Upper lobe of right lung (tissue), 1 donor: Measurements from ENCODE around the gene LMO7. TPM values are rescaled to one million over a fixed set of nuclear protein-coding genes. Genes with fewer than 3 reads are reported as not detected.

ENCODE experiments used
- ATAC-seq: fragments of 200-7000 bp; cut with Tn5 transposase; one replicate; pipeline ENCODE4 v1.9.1; 2020; ENCODE audit warnings: mild to moderate bottlenecking, moderate library complexity
- DNase-seq: peaks from one replicate; pipeline ENCODE4 v3.0.0-alpha.2; 2020
- H3K27ac ChIP-seq: fragments of 200-600 bp; one replicate; pipeline ENCODE4 v1.8.0; 2022
- H3K27me3 ChIP-seq: fragments of 200-600 bp; one replicate; pipeline ENCODE4 v1.8.0; 2022; ENCODE audit warnings: mild to moderate bottlenecking
- H3K36me3 ChIP-seq: fragments of 200-600 bp; one replicate; pipeline ENCODE4 v1.8.0; 2022
- H3K4me1 ChIP-seq: fragments of 200-600 bp; one replicate; pipeline ENCODE4 v1.8.0; 2022
- H3K4me3 ChIP-seq: fragments of 200-600 bp; one replicate; pipeline ENCODE4 v1.8.0; 2022; ENCODE audit warnings: mild to moderate bottlenecking
- H3K9me3 ChIP-seq: fragments of 200-600 bp; one replicate; pipeline ENCODE4 v1.8.0; 2022
- intact Hi-C: fragments of 100-400 bp; cut with DNase I; formaldehyde crosslinking; loops from one replicate; pipeline ENCODE4 v1.11.0; 2022
- total RNA-seq: library from RNA; stranded (reverse); fragmentation: NEBNext Ultra II Directional; extraction: Animal tissue kit (Norgen Biotek cat#: 25700); gene quantifications from one replicate; pipeline ENCODE4 v1.2.1, GENCODE V29; 2021
- TF ChIP-seq, protein P1 (sequence below): fragments of 200-600 bp; IDR thresholded peaks from one replicate; pipeline ENCODE4 v1.8.0; 2022; ENCODE audit warnings: antibody characterized with exemption
- donor health status: DM: no; HTN: yes; CAD: no; lungs with severe emphysema.

Gene LMO7
- total RNA-seq, 1 donor from 2014 or later, result 549 TPM

DNA sequence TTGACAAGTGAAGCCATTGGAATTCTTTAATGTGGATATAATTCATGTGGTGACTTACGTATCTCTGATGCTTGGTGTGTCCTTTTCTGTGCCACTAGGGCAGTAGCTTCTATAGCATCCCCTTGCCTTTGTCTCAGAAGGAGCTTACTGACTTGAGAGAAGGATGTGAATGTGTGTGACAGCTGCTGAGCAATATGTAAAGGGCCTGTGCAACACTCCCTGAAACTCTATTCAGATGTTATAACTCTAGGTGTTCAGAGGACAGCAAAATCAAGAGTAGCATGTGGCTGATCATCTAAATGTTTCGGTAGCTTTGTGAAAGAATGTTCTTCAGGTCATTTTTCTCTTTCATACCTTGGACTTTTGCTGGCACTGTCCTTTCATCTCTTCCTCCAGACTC, 189.5 kb downstream of the LMO7 start:
- ATAC-seq (no peak), DNase-seq (no peak)
- Histone ChIP-seq H3K4me3 (no peak overlapping the region), H3K4me1 (no peaks in the 10 kb centered on the region), H3K27ac (no peak overlapping the region), H3K27me3 (no peaks in the 10 kb centered on the region), H3K36me3 (peaks cover 29% of the 10 kb centered on the region), H3K9me3 (no peaks in the 10 kb centered on the region)
- intact Hi-C loops, result loop anchor here (2.0 kb wide), 1 partner anchor 25 kb away; no protein-coding TSS in a partner anchor
- TF ChIP-seq, protein P1, sequence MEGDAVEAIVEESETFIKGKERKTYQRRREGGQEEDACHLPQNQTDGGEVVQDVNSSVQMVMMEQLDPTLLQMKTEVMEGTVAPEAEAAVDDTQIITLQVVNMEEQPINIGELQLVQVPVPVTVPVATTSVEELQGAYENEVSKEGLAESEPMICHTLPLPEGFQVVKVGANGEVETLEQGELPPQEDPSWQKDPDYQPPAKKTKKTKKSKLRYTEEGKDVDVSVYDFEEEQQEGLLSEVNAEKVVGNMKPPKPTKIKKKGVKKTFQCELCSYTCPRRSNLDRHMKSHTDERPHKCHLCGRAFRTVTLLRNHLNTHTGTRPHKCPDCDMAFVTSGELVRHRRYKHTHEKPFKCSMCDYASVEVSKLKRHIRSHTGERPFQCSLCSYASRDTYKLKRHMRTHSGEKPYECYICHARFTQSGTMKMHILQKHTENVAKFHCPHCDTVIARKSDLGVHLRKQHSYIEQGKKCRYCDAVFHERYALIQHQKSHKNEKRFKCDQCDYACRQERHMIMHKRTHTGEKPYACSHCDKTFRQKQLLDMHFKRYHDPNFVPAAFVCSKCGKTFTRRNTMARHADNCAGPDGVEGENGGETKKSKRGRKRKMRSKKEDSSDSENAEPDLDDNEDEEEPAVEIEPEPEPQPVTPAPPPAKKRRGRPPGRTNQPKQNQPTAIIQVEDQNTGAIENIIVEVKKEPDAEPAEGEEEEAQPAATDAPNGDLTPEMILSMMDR, result no peak

DNA sequence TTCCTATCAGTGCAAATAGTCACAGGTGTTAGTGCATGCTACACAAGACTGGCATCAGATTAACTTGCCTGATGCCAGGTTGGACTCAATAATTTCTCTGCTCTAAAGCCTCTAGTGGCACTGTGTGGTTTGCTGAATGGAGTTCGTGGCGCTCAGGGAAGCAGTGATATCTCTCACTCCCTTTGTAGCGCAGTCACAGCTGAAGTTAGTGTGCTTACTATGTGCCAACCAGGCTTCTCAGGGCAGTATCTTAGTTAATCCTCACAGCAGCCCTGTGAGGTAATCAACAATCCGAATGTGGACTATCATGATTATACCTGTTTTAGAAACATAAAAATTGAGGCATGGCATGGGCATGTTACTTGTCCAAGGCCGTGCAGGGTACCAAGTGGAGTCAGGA, 190.3 kb downstream of the LMO7 start:
- Histone ChIP-seq H3K36me3 (peaks cover 26% of the 10 kb centered on the region), H3K4me3 (no peak overlapping the region), H3K27ac (no peak overlapping the region), H3K9me3 (no peaks in the 10 kb centered on the region), H3K4me1 (no peaks in the 10 kb centered on the region), H3K27me3 (no peaks in the 10 kb centered on the region)
- ATAC-seq (peak; percentile 10), DNase-seq (no peak)
- TF ChIP-seq, protein P1, result no peak
- intact Hi-C loops, result no loop called here

DNA sequence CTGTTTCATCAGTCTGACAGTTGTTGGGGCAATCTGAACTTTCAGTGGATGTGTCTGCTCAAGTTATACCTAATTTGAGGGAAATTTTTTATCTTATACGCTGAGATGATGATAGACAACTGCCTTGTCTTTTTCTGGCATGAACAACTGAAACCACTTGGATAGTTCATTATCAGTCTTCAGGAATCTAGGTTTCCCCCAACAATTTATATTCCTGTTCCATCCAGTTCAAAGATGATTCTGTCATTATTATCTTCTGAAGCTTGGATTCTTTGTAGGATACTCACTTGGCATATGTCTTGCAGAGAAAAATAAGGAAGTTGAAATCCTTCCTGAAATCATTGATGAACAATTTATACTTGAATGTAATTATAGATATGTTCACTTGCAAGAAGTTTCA, 193.7 kb downstream of the LMO7 start:
- H3K36me3 ChIP-seq, result peaks cover 15% of the 10 kb centered on the region
- intact Hi-C loops, result no loop called here
- H3K9me3 ChIP-seq, result no peaks in the 10 kb centered on the region
- H3K4me3 ChIP-seq, result no peak overlapping the region
- TF ChIP-seq, protein P1, result no peak
- H3K4me1 ChIP-seq, result no peaks in the 10 kb centered on the region
- ATAC-seq, result no peak
- no peak overlapping the region for H3K27ac ChIP-seq
- H3K27me3 ChIP-seq, result no peaks in the 10 kb centered on the region
- no peak for DNase-seq

DNA sequence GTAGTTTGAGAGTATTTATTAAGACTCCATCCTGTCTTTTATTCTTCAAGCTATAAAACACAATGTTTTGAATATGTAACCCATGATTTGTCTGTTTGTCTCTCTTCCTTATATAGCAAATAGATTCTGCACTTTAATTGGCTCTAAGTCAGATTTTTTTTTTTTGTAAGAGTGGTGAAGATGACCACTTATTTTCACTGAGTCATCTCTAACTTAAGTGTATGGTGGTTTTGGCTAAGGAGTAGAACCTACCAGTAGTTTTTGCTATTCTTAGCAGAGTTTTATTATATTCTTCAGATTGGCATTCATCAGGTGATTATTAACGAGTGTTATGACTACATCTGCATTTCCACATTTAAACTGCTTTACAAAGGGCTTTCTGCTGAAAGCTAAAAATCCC, 194.7 kb downstream of the LMO7 start:
- intact Hi-C loops, result no loop called here
- Histone ChIP-seq H3K27me3 (no peaks in the 10 kb centered on the region), H3K4me3 (no peak overlapping the region), H3K27ac (no peak overlapping the region), H3K9me3 (no peaks in the 10 kb centered on the region), H3K36me3 (peaks cover 15% of the 10 kb centered on the region), H3K4me1 (no peaks in the 10 kb centered on the region)
- TF ChIP-seq, protein P1, result no peak
- ATAC-seq (no peak), DNase-seq (no peak)

DNA sequence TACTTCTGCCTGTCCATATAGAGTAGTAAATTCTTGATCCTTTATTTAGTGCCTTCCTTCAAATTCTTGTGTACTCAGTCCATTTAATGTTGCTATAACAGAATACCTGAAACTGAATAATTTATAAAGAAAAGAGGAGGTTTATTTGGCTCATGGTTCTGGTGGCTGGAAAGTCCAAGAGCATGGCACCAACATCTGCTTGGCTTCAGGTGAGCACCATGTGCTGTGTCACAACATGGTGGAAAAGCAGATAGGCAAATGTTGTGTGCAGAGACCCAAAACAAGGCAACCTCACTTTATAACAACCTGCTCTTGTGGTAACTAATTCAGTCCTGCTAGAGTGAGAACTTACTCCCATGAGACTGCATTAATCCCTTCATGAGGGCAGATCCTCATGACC, 195.3 kb downstream of the LMO7 start:
- DNase-seq, result no peak
- TF ChIP-seq, protein P1, result no peak

DNA sequence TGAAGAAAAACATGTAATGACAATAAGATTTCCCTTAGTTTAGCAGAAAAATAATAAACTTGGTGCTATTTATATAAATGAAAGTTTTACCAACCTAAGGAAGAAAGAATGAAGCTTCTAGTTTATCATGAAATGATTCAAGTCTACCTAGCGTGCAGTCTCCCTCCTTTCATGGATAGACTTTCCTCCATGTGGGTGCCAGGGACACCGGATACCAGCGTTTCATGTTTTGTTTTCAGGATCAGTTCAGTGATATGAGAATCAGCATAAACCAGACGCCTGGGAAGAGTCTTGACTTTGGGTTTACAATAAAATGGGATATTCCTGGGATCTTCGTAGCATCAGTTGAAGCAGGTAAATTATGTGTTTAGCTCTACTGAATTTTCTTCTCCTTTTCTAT, 196.7 kb downstream of the LMO7 start:
- peaks cover 15% of the 10 kb centered on the region for H3K36me3 ChIP-seq
- H3K9me3 ChIP-seq, result no peaks in the 10 kb centered on the region
- H3K4me1 ChIP-seq, result no peaks in the 10 kb centered on the region
- DNase-seq (no peak), ATAC-seq (no peak)
- H3K27ac ChIP-seq, result no peak overlapping the region
- intact Hi-C loops, result no loop called here
- TF ChIP-seq, protein P1, result no peak
- H3K4me3 ChIP-seq, result no peak overlapping the region
- no peaks in the 10 kb centered on the region for H3K27me3 ChIP-seq

More for the DNA sequence above, 195.3 kb downstream of the LMO7 start:
- peaks cover 15% of the 10 kb centered on the region for H3K36me3 ChIP-seq
- H3K4me3 ChIP-seq, result no peak overlapping the region
- no peaks in the 10 kb centered on the region for H3K27me3 ChIP-seq
- no peaks in the 10 kb centered on the region for H3K9me3 ChIP-seq
- H3K4me1 ChIP-seq, result no peaks in the 10 kb centered on the region
- intact Hi-C loops, result no loop called here
- H3K27ac ChIP-seq, result no peak overlapping the region
- no peak for ATAC-seq
